ENCODE data around the gene CCDC38.

DNA sequence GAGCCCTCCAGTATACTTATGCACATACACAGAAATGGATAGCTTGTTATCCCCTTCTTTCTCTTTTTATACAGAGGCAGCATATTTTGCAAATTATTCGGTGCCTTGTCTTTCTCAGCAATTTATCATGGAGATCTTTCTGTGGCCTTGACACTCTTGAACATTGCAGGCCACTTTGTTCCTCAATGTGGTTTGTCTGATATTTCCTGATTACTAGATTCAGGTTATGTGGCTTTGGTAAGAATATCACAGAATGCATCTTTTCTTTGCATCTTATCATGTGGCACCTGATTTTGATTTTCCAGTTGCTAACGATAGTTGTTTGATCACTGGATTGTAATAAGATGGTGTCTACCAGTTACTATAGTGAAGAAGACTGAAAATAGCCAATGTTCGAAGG, 90.8 kb downstream of the CCDC38 start:
- TF ChIP-seq, protein P1, sequence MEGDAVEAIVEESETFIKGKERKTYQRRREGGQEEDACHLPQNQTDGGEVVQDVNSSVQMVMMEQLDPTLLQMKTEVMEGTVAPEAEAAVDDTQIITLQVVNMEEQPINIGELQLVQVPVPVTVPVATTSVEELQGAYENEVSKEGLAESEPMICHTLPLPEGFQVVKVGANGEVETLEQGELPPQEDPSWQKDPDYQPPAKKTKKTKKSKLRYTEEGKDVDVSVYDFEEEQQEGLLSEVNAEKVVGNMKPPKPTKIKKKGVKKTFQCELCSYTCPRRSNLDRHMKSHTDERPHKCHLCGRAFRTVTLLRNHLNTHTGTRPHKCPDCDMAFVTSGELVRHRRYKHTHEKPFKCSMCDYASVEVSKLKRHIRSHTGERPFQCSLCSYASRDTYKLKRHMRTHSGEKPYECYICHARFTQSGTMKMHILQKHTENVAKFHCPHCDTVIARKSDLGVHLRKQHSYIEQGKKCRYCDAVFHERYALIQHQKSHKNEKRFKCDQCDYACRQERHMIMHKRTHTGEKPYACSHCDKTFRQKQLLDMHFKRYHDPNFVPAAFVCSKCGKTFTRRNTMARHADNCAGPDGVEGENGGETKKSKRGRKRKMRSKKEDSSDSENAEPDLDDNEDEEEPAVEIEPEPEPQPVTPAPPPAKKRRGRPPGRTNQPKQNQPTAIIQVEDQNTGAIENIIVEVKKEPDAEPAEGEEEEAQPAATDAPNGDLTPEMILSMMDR (IDR thresholded peaks at IDR 0.05; ENCODE audit: poor library complexity, severe bottlenecking), result no peak
- no peak for TF ChIP-seq POLR2AphosphoS5 (IDR thresholded peaks at IDR 0.05)

Measured in neural cell (in vitro differentiated cells).